GM19468 (cell line): Measurements from ENCODE around the gene SSX2IP.
A peak's percentile ranks its signal among the peaks of the same experiment; 100 is the strongest.
"Not testable (repeated sequence)": the region's sequence is repeated elsewhere in the genome, so short reads cannot be mapped to it uniquely, and the experiment has no call there.

Experiments
- ATAC-seq: cut with Tn5 transposase; IDR thresholded peaks from one replicate; pipeline ENCODE4 v1.9.1; 2021; ENCODE audit warnings: mild to moderate bottlenecking, moderate library complexity, moderate number of reproducible peaks; ENCODE audit not compliant: unreplicated experiment; ENCODE audit errors: extremely low read depth

SSX2IP gene, protein sequence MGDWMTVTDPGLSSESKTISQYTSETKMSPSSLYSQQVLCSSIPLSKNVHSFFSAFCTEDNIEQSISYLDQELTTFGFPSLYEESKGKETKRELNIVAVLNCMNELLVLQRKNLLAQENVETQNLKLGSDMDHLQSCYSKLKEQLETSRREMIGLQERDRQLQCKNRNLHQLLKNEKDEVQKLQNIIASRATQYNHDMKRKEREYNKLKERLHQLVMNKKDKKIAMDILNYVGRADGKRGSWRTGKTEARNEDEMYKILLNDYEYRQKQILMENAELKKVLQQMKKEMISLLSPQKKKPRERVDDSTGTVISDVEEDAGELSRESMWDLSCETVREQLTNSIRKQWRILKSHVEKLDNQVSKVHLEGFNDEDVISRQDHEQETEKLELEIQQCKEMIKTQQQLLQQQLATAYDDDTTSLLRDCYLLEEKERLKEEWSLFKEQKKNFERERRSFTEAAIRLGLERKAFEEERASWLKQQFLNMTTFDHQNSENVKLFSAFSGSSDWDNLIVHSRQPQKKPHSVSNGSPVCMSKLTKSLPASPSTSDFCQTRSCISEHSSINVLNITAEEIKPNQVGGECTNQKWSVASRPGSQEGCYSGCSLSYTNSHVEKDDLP

DNA sequence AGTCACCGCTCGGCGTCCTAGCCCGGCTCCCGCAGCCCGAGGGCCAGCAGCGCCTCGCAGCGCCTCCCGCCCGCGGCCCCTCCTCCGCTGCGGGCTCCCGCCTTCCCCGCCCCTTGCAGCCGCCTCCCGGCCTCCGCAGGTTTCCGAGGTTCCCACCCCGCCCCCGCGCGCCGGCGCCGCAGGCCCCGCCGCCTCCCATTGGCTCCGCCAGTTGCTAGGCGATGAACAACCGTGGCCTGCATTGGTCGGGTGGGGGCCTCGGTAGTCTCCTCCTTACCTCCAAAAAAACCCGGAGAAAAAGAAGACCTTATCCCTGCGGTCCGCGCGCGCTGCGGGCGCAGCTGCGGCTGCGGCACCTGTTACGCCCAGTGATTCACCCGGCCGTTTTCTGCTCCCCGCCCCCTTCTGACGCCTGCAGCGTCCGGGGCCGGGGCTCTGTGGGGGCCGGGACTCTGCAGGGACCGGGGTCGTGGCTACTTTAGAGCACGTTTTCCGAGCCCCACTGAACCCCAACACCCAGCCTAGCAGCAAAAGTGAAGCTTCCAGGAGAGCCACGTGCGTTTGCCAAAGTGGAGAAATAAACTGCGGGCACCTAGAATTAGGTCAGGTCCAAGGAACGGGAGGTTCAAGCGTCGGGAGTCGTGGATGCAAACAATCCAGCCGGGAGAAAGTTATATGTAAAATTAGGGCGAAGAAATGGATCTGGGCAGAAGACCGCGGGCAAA is at the start of gene SSX2IP:
Gene SSX2IP, minus strand, starts transcription at position 65 of the 725 bp plus-strand sequence. CDS start 19,242 bp downstream, outside the sequence.
- ATAC-seq, result peak; percentile 80

DNA sequence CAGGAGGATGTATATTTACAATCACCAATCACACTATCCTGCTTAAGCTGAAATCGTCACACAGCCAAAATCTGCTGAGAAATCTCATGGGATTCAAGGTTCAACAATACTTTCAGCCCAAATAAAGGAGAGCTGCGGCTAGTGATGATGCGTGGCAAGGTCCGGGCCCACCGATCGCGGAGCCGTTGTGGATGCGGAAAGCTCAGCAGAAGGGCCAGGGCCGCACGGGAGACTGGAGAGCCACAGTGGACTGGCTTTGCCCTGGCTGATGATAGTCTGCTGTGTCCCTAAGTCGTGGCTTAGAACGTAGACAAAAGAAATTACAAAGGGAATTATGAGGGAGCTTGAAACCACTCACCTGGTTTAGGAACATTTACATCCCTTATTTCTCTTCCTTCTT is 48.0 kb upstream of the SSX2IP start:
- ATAC-seq, result no peak

DNA sequence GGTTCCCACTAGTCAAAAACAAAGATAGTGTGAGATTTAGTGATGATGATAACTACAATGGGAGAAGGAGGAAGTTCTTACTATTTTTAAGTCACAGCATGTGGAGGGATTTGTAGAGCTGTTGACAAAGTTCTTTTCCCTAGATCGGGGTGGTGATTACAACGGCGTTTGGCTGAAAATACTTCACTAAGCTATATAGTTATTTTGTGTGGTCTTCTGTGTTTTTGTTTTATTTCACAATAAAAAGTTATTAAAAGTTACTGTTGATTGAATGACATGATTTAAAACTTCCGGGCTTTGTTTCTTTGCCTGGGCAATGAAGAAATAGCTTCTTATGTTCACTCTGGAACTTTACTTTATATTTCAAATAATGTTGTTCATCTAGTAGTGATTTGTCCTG is 47.3 kb upstream of the SSX2IP start:
- no peak for ATAC-seq

DNA sequence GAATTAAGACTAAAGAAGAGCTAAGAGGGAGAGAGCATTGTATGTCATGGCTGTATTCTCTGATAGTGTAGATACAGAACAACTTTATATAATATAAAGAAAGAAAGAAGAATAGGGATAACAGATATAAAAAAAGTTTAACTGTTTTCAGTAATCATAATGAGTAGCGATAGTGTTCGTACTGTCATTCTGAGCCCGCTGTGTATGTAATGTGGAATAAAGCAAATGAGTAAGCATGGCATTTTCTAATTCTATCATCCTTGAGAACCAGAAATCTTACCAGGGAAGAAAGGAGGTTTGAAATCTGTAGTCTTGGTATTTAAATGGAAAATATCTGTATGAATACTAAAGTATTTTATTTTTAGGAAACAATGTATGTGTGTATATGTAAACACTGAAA is 46.7 kb upstream of the SSX2IP start:
- ATAC-seq, result no peak

DNA sequence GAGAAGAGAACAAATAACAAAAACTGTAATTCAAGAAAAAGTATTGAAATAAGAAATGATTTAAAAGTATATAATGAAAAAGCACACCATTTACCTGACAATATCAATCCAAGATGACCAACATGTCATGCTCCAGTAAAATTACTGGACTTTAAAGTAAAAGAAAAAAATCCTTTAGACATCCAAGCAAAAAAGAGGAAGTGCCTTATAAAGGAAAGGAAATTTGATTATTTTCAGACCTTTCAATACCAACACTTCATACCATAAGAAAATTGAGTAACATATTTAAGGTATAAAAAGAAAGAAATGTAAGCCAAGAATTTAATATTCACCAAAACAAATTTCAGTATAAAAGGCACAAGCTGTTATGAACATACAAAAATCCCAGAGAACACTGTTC is 46.2 kb upstream of the SSX2IP start:
- ATAC-seq, result no peak

DNA sequence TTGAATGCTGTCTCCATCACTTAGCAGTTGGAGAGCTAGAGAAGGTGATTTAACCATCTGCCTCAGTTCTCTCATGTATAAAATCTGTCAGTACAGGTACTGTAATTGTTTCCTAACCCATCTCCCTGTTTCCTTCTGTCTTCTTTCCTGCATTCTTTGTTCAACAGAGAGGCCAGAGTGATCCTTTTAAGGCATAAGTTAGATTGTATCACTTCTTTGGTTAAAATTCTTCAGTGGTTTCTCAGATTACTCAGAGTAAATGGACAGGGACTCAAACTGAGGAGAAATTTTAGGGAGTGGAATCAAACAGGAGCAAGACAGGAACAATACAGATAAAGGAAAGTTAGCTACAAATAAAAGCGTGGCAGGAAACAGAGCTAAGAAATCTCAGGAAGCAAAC is 45.2 kb upstream of the SSX2IP start:
- no peak for ATAC-seq

DNA sequence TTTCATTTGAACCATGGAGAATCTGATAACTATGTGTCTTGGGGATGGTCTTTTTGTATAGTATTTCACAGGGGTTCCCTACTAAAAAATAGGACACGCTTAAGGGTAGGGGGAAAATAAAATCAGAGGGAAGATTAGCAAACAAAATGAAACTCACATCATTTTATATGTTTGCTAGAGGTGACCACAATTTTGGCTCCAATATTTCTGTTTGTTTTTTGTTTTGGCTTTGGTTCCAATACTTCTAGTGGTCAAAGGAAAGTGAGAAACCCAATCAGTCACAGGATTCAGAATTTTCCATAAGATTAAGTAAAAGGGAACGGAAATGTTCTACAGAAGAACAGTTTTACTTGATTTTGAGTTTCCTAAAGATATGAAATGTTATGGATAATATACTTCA is 42.3 kb upstream of the SSX2IP start:
- no peak for ATAC-seq

DNA sequence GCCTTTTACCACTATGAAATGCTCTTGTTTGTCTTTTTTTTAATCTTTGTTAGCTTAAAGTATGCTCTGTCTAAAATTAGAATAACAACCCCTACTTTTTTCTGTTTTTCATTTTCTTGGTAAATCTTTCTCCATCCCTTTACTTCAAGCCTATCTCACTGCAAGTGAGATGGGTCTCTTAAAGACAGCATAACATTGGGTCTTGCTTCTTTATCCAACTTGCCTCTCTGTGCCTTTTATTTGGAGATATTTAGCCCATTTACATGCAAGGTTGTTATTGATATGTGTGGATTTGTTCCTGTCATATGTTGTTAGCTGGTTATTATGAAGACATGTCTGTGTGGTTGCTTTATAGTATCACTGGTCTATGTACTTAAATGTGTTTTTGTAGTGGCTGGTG is 41.3 kb upstream of the SSX2IP start:
- no peak for ATAC-seq

DNA sequence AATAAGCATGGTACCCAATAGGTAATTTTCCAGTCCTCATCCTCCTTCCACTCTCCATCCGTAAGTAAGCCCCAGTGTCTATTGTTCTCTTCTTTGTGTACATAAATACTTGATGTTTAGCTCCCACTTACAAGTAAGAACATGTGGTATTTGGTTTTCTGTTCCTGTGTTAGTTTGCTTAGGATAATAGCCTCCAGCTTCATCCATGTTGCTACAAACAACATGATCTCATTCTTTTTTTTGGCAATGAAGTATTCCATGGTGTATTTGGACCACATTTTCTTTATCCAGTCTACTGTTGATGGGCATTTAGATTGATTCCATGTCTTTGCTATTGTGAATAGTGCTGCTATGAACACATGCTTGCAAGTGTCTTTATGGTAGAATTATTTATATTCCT is 37.5 kb upstream of the SSX2IP start:
- ATAC-seq, result not testable (repeated sequence)

DNA sequence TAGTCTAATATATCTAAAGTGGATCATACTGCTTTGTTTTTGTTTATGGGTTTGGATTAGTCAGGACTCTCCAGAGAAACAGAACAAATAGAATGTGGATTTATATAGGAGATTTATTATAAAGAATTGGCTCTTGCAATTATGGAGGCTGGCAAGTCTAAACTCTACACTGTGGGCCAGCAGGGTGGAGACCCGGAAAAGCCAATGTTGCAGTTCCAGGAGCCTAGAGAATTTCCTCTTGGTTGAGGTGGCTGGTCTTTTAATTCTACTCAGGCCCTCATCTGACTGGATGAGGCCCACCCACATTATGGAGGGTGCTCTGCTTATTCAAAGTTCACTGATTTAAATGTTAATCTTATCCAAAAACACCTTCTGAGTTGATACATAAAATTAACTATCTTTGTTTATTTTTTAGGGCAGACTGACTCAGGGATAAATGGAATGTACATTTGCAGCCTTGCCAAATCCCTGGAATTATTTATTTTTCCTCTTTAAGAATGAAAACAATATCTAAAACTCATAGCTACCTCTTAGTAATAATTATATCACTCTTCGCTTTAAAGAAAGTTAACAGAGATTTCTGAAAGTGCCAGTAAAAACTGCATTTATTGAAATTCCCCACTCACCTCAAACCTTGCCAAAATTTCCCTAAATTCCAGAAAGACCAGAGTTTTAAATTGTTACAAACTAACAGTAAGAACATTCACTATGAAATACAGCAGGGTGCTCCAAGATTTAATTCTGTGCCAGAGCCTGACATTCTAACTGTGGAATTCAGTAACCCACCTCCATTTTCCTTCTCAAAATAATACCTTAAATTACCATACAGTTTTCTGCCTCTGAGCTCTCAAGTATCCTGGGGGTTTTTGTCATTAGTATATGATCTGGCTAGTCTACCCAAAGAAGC is 36.6 kb upstream of the SSX2IP start:
- no peak for ATAC-seq

DNA sequence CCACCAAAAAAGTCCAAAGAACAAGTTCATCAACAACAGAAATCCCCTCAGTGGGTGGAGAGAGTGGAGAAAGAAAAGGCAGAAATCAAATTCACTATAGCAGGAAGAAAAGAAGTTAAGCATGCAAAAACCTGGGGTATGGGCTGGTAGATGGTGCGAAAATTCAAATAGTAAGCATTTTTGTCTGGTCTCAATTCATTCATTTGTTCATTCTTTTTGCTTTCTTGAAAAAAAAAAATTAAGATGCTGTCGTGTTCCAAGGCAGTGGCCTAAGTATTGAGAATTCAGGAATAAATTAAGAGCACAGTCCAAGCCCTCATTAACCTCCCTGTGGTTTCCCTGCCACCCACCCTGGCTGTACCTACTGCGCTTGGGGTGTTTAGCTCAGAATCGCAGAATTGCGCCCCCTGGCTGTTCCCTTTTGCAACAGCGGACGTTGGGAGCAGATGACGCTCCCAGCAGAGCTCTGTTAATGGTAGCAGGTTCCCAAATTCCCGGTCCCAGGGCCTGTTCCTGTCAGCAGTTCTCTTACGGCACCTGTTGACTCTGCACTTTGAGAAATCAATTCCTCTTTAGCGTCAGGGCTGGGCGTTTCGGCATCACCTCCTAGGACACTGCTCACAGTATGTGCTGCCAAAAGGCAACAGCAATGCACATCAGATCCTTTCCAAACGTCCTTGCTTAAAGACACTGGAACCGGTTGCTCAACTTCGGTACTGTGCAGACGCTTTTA is 34.0 kb upstream of the SSX2IP start:
- ATAC-seq, result no peak

DNA sequence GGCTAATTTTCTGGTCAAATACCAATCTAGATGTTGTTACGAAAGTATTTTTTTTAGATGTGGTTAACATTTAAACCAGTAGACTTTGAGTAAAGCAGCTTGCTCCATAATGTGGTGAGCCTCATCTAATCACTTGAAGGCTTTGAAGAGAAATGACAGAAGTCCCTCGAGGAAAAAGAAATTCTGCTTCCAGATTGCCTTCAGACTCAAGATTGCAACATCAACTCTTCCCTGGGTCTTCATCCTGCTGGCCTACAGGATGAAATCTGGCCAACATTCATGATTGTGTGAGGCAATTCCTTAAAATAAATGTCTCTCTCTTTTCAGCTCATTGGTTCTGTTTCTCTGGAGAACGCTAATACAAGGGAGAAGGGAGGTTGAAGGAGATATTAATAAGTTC is 32.5 kb upstream of the SSX2IP start:
- no peak for ATAC-seq

DNA sequence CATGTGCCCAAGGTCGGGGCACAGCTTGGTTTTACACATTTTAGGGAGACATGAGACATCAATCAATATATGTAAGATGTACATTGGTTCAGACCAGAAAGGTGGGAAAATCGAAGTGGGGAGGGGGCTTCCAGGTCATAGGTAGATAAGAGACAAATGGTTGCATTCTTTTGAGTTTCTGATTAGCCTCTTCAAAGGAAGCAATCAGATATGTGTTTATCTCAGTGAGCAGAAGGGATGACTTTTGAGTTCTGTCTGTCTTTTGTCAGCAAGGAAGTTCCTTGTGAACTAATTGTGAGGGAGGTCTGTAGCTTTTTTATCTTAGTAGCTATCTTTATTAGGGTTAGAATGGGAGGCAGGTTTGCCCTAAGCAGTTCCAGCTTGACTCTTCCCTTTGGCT is 31.6 kb upstream of the SSX2IP start:
- ATAC-seq, result not testable (repeated sequence)

DNA sequence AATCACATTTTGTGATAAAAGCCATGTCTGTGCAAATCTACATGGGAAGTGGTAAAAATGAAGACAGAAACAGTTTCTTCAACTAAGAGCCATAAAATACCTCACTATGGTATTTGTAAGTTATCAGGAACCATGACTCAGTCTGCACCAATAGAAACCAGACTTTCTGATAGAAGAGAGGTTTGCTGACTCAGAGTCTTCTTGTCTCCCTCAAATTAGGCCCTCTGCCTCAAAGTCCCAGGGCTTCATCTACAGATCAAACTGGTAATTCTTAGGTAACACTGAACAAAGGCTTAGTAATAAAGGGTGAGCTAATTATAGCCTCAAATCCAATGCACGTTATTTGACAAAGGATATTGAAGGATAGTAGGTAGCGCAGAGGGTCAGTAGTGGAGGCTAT is 30.9 kb upstream of the SSX2IP start:
- ATAC-seq, result peak; percentile 26

DNA sequence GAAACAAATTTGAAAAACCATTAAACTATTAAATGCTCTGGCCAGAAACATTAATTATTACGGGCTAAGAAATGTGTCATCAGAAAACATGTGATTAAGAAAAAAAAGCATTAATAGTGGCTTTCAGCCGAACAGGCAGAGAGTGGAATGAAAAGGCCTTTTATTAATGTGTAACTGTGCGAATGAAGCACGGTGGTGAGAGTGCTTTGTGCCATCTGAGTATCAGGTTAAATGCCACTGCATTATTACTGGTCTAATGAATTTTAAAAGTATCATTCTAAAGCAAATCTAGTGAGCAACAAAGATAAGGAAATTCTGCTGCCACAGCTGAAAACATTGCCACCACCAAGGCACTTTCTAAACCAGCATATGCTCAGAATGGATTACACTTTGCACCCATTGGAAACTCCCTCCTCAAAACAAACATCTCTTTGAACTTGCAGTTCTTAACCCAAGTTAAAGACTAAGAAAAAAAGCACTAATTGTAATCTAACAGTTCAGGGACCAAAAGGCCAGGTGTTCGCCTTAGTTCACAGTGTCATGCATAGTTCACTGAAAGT is 30.0 kb upstream of the SSX2IP start:
- ATAC-seq, result no peak

DNA sequence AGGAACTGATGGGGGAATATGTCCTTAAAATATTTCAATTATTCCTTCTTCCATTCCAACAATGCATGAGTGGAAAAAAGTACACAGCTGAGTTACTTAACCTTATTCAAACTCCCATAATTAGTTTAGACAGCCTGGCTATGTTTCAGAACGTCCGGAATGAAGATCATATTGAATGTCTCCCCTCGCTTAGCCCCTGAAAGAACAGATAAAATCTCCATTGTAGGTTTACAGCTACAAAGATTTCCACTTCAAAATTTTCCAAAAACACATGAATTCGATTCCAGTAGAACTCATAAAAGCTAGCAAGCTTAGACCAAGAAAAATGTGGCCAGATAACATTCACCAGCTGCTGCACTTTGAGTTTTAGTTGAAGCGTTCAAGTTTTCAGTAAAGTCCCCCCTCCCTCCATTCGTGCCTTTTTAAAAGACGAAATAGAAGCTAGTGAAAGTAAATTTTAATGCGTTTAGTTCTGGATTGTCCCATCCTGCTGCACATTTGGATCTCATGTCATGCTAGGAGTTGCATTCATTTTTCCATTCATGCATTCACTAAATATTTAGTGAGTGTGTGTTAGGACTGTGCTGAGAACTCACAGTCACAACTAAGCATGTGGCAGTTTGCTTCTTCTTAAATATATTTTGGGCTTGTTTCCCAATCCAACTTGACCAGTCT is 29.4 kb upstream of the SSX2IP start:
- ATAC-seq, result no peak

DNA sequence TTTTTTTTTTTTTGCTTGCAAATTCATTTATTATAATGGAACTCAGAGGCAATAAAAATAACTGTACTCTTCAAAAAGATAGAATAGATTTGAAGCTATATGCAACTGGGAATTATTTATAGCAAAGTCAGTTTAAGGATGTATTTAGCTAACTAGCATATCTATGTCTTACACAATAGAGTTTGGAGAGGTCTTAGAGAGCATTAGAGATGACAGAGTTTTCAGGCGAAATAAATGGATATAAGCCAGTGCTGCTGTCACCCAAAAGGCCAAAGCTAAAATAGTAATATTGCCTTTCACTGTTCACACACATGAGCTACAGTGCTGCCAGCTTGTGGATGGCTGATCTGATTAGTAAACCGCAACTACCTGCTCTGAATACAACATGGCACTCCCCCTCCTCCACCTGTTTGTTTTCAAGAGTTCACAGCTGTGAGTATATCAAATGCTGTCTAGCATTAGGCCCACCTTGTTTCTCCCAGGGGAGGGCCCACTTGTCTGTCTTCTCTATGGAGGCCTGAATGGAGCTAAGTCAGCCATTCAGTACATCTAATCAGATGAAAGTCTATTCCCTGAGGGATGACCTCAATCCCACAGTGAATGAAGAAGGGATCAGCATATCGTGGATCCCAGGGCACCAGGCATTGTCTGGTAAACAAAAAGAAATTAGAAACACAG is 25.2 kb upstream of the SSX2IP start:
- no peak for ATAC-seq

DNA sequence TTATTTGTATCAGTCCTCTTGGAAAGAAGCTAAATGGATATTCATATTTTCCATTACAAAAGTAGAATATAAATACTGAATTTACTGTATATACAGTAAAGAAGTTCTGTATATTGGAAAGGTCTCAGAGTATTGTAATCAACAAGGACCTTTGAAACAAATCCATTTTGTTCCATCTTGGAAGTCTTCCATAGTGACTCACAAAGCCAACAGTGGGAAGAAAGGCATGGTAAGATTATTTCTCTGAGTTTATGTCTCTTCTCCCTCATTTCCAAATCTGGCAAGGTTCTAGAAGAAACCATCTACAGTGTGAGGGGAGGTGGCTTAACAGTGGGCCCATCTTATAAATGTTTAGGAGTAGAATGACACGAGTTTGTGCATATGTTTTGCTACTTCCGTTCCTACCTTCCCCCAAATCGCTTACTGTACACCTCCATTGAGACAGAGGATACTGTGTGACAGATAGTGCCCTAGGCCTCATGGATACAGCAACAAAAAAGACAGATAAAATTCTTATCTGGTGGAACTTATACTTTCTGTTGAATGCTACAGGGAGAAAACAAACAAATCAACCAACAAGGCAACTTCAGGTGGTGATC is 22.1 kb upstream of the SSX2IP start:
- ATAC-seq, result no peak
